ENCODE measurements around the gene ALMS1. TPM values are rescaled to one million over a fixed set of nuclear protein-coding genes. Genes with fewer than 3 reads are reported as not detected.
"Not testable (repeated sequence)": the region's sequence is repeated elsewhere in the genome, so short reads cannot be mapped to it uniquely, and the experiment has no call there.

The ALMS1 gene
- total and polyA plus RNA-seq, 7 experiments from 2014 or later: 2.7 to 46.7 (median 23.5) TPM

- H3K36me3 Mint-ChIP-seq; H3K9me3 ChIP-seq (ENCODE audit: control insufficient read depth in 2 of 3, low read length in 3 of 3); H3K36me3 ChIP-seq (ENCODE audit: control insufficient read depth in 2 of 3, insufficient read depth in 3 of 3, low read length in 3 of 3); ATAC-seq; H3K4me1 Mint-ChIP-seq; DNase-seq; H3K27ac ChIP-seq (ENCODE audit: low read depth, low read length); POLR2A ChIA-PET; H3K4me3 ChIP-seq (ENCODE audit: low read length); H3K4me1 ChIP-seq (ENCODE audit: control insufficient read depth in 2 of 2, insufficient read depth in 2 of 2, low read length in 2 of 2); H3K27me3 ChIP-seq (ENCODE audit: control insufficient read depth in 2 of 2, insufficient read depth in 2 of 2, low read length in 2 of 2); intact Hi-C loops (cut with micrococcal nuclease); H3K4me3 Mint-ChIP-seq; H3K27ac Mint-ChIP-seq; CTCF ChIA-PET; H3K9me3 Mint-ChIP-seq: not testable (repeated sequence)
- peaks cover 8 to 17% (median 15%) of the 10 kb centered on the region in 5 donors for H3K27me3 Mint-ChIP-seq
Observed at GRCh38 chr2:73647690-73648089, 262.1 kb downstream of the ALMS1 start.

GRCh38 chr2:73651591-73652230 is 266.1 kb downstream of the ALMS1 start:
- ATAC-seq (no peak), DNase-seq (no peak)
- peaks cover 0 to 9% (median 0%) of the 10 kb centered on the region in 5 donors for H3K27me3 Mint-ChIP-seq
- peaks cover 0 to 7% (median 4%) of the 10 kb centered on the region in 5 donors for H3K36me3 Mint-ChIP-seq
- Histone ChIP-seq H3K4me1 (ENCODE audit: control insufficient read depth in 2 of 2, insufficient read depth in 2 of 2, low read length in 2 of 2) (no peaks in the 10 kb centered on the region), H3K36me3 (ENCODE audit: control insufficient read depth in 2 of 3, insufficient read depth in 3 of 3, low read length in 3 of 3) (no peaks in the 10 kb centered on the region), H3K27me3 (ENCODE audit: control insufficient read depth in 2 of 2, insufficient read depth in 2 of 2, low read length in 2 of 2) (no peaks in the 10 kb centered on the region), H3K4me3 (ENCODE audit: low read length) (no peak overlapping the region), H3K9me3 (ENCODE audit: control insufficient read depth in 2 of 3, low read length in 3 of 3) (no peaks in the 10 kb centered on the region), H3K27ac (ENCODE audit: low read depth, low read length) (no peak overlapping the region)
- H3K4me1 Mint-ChIP-seq: no peaks in the 10 kb centered on the region
- intact Hi-C loops (cut with micrococcal nuclease): no loop called here
- POLR2A ChIA-PET: no interaction called here
- CTCF ChIA-PET: no interaction called here
- no peak overlapping the region for H3K4me3 Mint-ChIP-seq
- peaks cover 0 to 5% (median 0%) of the 10 kb centered on the region in 11 donors for H3K9me3 Mint-ChIP-seq
- no peak overlapping the region for H3K27ac Mint-ChIP-seq

- ChIA-PET CTCF (no interaction called here), POLR2A (no interaction called here)
- H3K27ac Mint-ChIP-seq: no peak overlapping the region
- H3K4me1 Mint-ChIP-seq: no peaks in the 10 kb centered on the region
- H3K27me3 Mint-ChIP-seq: peaks cover 0 to 4% (median 0%) of the 10 kb centered on the region in 5 donors
- peaks cover 0 to 4% (median 4%) of the 10 kb centered on the region in 5 donors for H3K36me3 Mint-ChIP-seq
- intact Hi-C loops (cut with micrococcal nuclease): no loop called here
- ATAC-seq (no peak), DNase-seq (no peak)
- no peaks in the 10 kb centered on the region for H3K9me3 ChIP-seq (ENCODE audit: control insufficient read depth in 2 of 3, low read length in 3 of 3)
- H3K9me3 Mint-ChIP-seq: peaks cover 0 to 5% (median 0%) of the 10 kb centered on the region in 11 donors
- H3K4me3 Mint-ChIP-seq: no peak overlapping the region
- no peak overlapping the region for H3K4me3 ChIP-seq (ENCODE audit: low read length)
- H3K27ac ChIP-seq (ENCODE audit: low read depth, low read length): no peak overlapping the region
- no peaks in the 10 kb centered on the region for H3K36me3 ChIP-seq (ENCODE audit: control insufficient read depth in 2 of 3, insufficient read depth in 3 of 3, low read length in 3 of 3)
- H3K4me1 ChIP-seq (ENCODE audit: control insufficient read depth in 2 of 2, insufficient read depth in 2 of 2, low read length in 2 of 2): no peaks in the 10 kb centered on the region
- no peaks in the 10 kb centered on the region for H3K27me3 ChIP-seq (ENCODE audit: control insufficient read depth in 2 of 2, insufficient read depth in 2 of 2, low read length in 2 of 2)
Observed at GRCh38 chr2:73652348-73652747, 266.7 kb downstream of the ALMS1 start.

GRCh38 chr2:73654175-73654574 is 268.5 kb downstream of the ALMS1 start:
- no peaks in the 10 kb centered on the region for H3K27me3 ChIP-seq (ENCODE audit: control insufficient read depth in 2 of 2, insufficient read depth in 2 of 2, low read length in 2 of 2)
- Mint-ChIP-seq H3K4me1 (no peaks in the 10 kb centered on the region), H3K4me3 (no peak overlapping the region), H3K27me3 (peaks cover 0 to 6% (median 2%) of the 10 kb centered on the region in 5 donors), H3K36me3 (peaks cover 0 to 4% (median 0%) of the 10 kb centered on the region in 5 donors), H3K9me3 (peaks cover 0 to 10% (median 2%) of the 10 kb centered on the region in 11 donors), H3K27ac (no peak overlapping the region)
- POLR2A ChIA-PET: no interaction called here
- H3K4me1 ChIP-seq (ENCODE audit: control insufficient read depth in 2 of 2, insufficient read depth in 2 of 2, low read length in 2 of 2): no peaks in the 10 kb centered on the region
- DNase-seq: no peak
- intact Hi-C loops (cut with micrococcal nuclease): no loop called here
- no peak overlapping the region for H3K4me3 ChIP-seq (ENCODE audit: low read length)
- H3K27ac ChIP-seq (ENCODE audit: low read depth, low read length): no peak overlapping the region
- no peaks in the 10 kb centered on the region for H3K9me3 ChIP-seq (ENCODE audit: control insufficient read depth in 2 of 3, low read length in 3 of 3)
- no peaks in the 10 kb centered on the region for H3K36me3 ChIP-seq (ENCODE audit: control insufficient read depth in 2 of 3, insufficient read depth in 3 of 3, low read length in 3 of 3)
- ATAC-seq: no peak
- CTCF ChIA-PET: no interaction called here

Other genes starting within 250 kb of the ALMS1 start
- not detected for gene NOTO, start 183.3 kb upstream of the ALMS1 start, total RNA-seq
- gene NOTO, start 183.3 kb upstream of the ALMS1 start, polyA plus RNA-seq: not detected
- 10 to 100 TPM; 25.1 to 76.2 (median 42.7) TPM for gene SMYD5, start 171.6 kb upstream of the ALMS1 start, total RNA-seq
- gene SMYD5, start 171.6 kb upstream of the ALMS1 start, polyA plus RNA-seq: 10 to 100 TPM; 25.6 to 28.0 TPM
- 1 to 10 TPM; 4.3 to 8.8 (median 6.9) TPM for gene PRADC1, start 152.6 kb upstream of the ALMS1 start, total RNA-seq
- 10 to 100 TPM; 25.1 to 29.5 TPM for gene PRADC1, start 152.6 kb upstream of the ALMS1 start, polyA plus RNA-seq
- 100 to 1,000 TPM; 118 to 322 (median 181) TPM for gene CCT7, start 151.5 kb upstream of the ALMS1 start, total RNA-seq
- 100 to 1,000 TPM; 284 to 298 TPM for gene CCT7, start 151.5 kb upstream of the ALMS1 start, polyA plus RNA-seq
- gene FBXO41, start 101.4 kb upstream of the ALMS1 start, total RNA-seq: 10 to 100 TPM; 13.2 to 19.6 (median 17.6) TPM
- gene FBXO41, start 101.4 kb upstream of the ALMS1 start, polyA plus RNA-seq: 1 to 10 TPM; 1.5 to 3.2 TPM
- gene EGR4, start 92.3 kb upstream of the ALMS1 start, total RNA-seq: under 1 TPM in 3 of 5 experiments, not detected in 2; 0.15 to 0.16 (median 0.15) TPM
- gene EGR4, start 92.3 kb upstream of the ALMS1 start, polyA plus RNA-seq: not detected